ENCODE measurements around the gene COL17A1. TPM values are rescaled to one million over a fixed set of nuclear protein-coding genes. Genes with fewer than 3 reads are reported as not detected.
A peak's percentile ranks its signal among the peaks of the same experiment; 100 is the strongest.

Gene COL17A1
- total and polyA plus RNA-seq, 2 of the 13 experiments (the other 11 are each of a cell fraction or from before 2014, with no cell fraction given), result 0.03 TPM; not detected in 1

GRCh38 chr10:104121485-104122224 lies 36.0 kb upstream of the COL17A1 start, which contains the start of gene SFR1 (continued):
- TF ChIP-seq, protein P1, sequence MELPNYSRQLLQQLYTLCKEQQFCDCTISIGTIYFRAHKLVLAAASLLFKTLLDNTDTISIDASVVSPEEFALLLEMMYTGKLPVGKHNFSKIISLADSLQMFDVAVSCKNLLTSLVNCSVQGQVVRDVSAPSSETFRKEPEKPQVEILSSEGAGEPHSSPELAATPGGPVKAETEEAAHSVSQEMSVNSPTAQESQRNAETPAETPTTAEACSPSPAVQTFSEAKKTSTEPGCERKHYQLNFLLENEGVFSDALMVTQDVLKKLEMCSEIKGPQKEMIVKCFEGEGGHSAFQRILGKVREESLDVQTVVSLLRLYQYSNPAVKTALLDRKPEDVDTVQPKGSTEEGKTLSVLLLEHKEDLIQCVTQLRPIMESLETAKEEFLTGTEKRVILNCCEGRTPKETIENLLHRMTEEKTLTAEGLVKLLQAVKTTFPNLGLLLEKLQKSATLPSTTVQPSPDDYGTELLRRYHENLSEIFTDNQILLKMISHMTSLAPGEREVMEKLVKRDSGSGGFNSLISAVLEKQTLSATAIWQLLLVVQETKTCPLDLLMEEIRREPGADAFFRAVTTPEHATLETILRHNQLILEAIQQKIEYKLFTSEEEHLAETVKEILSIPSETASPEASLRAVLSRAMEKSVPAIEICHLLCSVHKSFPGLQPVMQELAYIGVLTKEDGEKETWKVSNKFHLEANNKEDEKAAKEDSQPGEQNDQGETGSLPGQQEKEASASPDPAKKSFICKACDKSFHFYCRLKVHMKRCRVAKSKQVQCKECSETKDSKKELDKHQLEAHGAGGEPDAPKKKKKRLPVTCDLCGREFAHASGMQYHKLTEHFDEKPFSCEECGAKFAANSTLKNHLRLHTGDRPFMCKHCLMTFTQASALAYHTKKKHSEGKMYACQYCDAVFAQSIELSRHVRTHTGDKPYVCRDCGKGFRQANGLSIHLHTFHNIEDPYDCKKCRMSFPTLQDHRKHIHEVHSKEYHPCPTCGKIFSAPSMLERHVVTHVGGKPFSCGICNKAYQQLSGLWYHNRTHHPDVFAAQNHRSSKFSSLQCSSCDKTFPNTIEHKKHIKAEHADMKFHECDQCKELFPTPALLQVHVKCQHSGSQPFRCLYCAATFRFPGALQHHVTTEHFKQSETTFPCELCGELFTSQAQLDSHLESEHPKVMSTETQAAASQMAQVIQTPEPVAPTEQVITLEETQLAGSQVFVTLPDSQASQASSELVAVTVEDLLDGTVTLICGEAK (IDR thresholded peaks at IDR 0.05), result no peak
- TF ChIP-seq, protein P1 (CRISPR knock-in tag; IDR thresholded peaks at IDR 0.05), result no peak
- TF ChIP-seq ZNF749 (CRISPR knock-in tag; IDR thresholded peaks at IDR 0.05; ENCODE audit: borderline replicate concordance) (no peak), DR1 (CRISPR knock-in tag; IDR thresholded peaks at IDR 0.05) (peak; percentile 96), CBFB (CRISPR knock-in tag; IDR thresholded peaks at IDR 0.05) (0 out of 2 replicates have a peak, but pooled peaks have one; percentile 16), DMAP1 (CRISPR knock-in tag; IDR thresholded peaks at IDR 0.05) (peak; percentile 81), FOXA1 (IDR thresholded peaks at IDR 0.05) (no peak), FOXA1 (CRISPR knock-in tag; IDR thresholded peaks at IDR 0.05) (no peak), ZMYM2 (CRISPR knock-in tag; IDR thresholded peaks at IDR 0.05) (no peak), BHLHE40 (IDR thresholded peaks at IDR 0.05; ENCODE audit: low read length) (peak; percentile 4; the same call in 1 of the 2 replicates), ZNF234 (CRISPR knock-in tag; conservative IDR thresholded peaks at IDR 0.05) (no peak), REXO4 (CRISPR knock-in tag; IDR thresholded peaks at IDR 0.05; ENCODE audit: borderline replicate concordance) (no peak), ZNF614 (CRISPR knock-in tag; IDR thresholded peaks at IDR 0.05; ENCODE audit: borderline replicate concordance) (0 out of 2 replicates have a peak, but pooled peaks have one; percentile 29), SCMH1 (CRISPR knock-in tag; IDR thresholded peaks at IDR 0.05; ENCODE audit: borderline replicate concordance) (no peak), REL (CRISPR knock-in tag; conservative IDR thresholded peaks at IDR 0.05) (0 out of 2 replicates have a peak, but pooled peaks have one; percentile 61), ZNF569 (CRISPR knock-in tag; IDR thresholded peaks at IDR 0.05; ENCODE audit: borderline replicate concordance) (no peak), ZC3H4 (CRISPR knock-in tag; IDR thresholded peaks at IDR 0.05; ENCODE audit: borderline replicate concordance) (no peak)
- TF ChIP-seq, protein P2, sequence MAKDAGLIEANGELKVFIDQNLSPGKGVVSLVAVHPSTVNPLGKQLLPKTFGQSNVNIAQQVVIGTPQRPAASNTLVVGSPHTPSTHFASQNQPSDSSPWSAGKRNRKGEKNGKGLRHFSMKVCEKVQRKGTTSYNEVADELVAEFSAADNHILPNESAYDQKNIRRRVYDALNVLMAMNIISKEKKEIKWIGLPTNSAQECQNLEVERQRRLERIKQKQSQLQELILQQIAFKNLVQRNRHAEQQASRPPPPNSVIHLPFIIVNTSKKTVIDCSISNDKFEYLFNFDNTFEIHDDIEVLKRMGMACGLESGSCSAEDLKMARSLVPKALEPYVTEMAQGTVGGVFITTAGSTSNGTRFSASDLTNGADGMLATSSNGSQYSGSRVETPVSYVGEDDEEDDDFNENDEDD (CRISPR knock-in tag; IDR thresholded peaks at IDR 0.05; ENCODE audit: borderline replicate concordance), result peak; percentile 95; the same call in 1 of the 2 replicates
- TF ChIP-seq, protein P3, sequence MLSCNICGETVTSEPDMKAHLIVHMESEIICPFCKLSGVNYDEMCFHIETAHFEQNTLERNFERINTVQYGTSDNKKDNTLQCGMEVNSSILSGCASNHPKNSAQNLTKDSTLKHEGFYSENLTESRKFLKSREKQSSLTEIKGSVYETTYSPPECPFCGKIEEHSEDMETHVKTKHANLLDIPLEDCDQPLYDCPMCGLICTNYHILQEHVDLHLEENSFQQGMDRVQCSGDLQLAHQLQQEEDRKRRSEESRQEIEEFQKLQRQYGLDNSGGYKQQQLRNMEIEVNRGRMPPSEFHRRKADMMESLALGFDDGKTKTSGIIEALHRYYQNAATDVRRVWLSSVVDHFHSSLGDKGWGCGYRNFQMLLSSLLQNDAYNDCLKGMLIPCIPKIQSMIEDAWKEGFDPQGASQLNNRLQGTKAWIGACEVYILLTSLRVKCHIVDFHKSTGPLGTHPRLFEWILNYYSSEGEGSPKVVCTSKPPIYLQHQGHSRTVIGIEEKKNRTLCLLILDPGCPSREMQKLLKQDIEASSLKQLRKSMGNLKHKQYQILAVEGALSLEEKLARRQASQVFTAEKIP (CRISPR knock-in tag; IDR thresholded peaks at IDR 0.05; ENCODE audit: borderline replicate concordance), result no peak
